ENCODE results near the gene CREB5. TPM values are rescaled to one million over a fixed set of nuclear protein-coding genes. Genes with fewer than 3 reads are reported as not detected.

CREB5 gene
- polyA plus RNA-seq, 1 donor from 2014 or later: 3.7 TPM

DNA sequence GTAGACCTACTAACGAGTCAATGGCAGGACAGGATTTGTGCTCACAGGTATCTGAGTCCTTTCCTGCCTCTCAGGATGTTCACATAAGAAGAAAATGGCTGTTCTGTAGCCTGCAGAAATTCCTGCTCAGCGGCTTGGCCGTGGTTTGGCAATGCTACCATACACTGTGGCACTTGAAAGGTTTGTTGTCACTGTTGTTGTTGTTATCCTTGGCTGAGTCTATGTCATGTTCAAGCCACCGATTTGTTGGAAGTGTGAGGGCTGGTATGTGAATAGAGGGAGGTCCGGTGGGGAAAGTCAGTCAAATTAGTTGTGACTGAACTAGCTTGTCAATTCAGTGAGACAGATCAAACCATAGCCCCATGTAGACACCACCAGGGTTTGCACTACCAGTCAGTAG is 345.9 kb downstream of the CREB5 start:
- no peak overlapping the region for H2AFZ ChIP-seq (ENCODE audit: low read depth, low read length)
- H3K27ac ChIP-seq (ENCODE audit: low read length): no peak overlapping the region
- no peak overlapping the region for H3K4me2 ChIP-seq (ENCODE audit: low read length)
- TF ChIP-seq SMC3 (conservative IDR thresholded peaks at IDR 0.05; ENCODE audit: poor library complexity): no peak
- no peak for TF ChIP-seq MXI1 (conservative IDR thresholded peaks at IDR 0.05; ENCODE audit: poor library complexity, severe bottlenecking)
- TF ChIP-seq RAD21 (conservative IDR thresholded peaks at IDR 0.05): no peak
- H3K36me3 ChIP-seq (ENCODE audit: insufficient read depth, low read length): no peaks in the 10 kb centered on the region
- H3K4me3 ChIP-seq (ENCODE audit: low read length): no peak overlapping the region
- H3K79me2 ChIP-seq (replicated peaks; ENCODE audit: insufficient read depth, low read length): no peaks in the 10 kb centered on the region
- no peaks in the 10 kb centered on the region for H3F3A ChIP-seq (ENCODE audit: insufficient read depth, low read length, poor library complexity, severe bottlenecking)
- H3K9me2 ChIP-seq (ENCODE audit: insufficient read depth, low read length): no peaks in the 10 kb centered on the region
- H3K9ac ChIP-seq (ENCODE audit: low read length): no peak overlapping the region
- no peaks in the 10 kb centered on the region for H3K27me3 ChIP-seq (ENCODE audit: insufficient read depth, low read depth, low read length)
- H3K9me3 ChIP-seq (ENCODE audit: low read length): no peaks in the 10 kb centered on the region
- no peaks in the 10 kb centered on the region for H4K20me1 ChIP-seq (ENCODE audit: insufficient read depth)

DNA sequence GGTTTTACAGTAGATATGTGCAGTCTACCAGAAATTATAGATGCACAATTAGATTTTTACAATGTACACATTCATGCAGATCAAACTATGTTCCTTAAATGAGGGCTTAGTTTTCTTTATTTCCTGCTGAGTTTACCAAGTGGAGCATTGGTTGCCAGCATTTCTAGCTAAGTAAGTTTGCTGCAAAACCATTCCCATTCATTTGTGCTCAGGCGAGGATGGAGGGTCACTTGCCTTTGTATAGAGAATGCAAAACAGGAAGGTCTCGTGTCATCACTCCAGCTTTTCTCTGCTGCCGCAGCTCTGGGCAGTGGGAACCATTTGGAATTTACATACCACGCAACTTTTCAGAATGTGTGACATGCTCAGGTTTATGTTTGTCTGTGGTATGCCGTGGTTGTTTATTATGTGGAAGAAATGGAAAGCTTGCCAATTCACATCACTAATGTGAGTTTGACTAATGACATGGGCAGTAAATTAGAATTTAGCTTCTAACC is 347.2 kb downstream of the CREB5 start:
- Histone ChIP-seq H3K9me3 (ENCODE audit: low read length) (no peaks in the 10 kb centered on the region), H3K79me2 (replicated peaks; ENCODE audit: insufficient read depth, low read length) (no peaks in the 10 kb centered on the region), H3K4me2 (ENCODE audit: low read length) (no peak overlapping the region), H2AFZ (ENCODE audit: low read depth, low read length) (no peak overlapping the region), H3K9me2 (ENCODE audit: insufficient read depth, low read length) (no peaks in the 10 kb centered on the region), H4K20me1 (ENCODE audit: insufficient read depth) (no peaks in the 10 kb centered on the region), H3K36me3 (ENCODE audit: insufficient read depth, low read length) (no peaks in the 10 kb centered on the region), H3F3A (ENCODE audit: insufficient read depth, low read length, poor library complexity, severe bottlenecking) (no peaks in the 10 kb centered on the region), H3K27ac (ENCODE audit: low read length) (no peak overlapping the region), H3K27me3 (ENCODE audit: insufficient read depth, low read depth, low read length) (no peaks in the 10 kb centered on the region), H3K9ac (ENCODE audit: low read length) (no peak overlapping the region), H3K4me3 (ENCODE audit: low read length) (no peak overlapping the region)
- no peak for TF ChIP-seq EP300 (conservative IDR thresholded peaks at IDR 0.05; ENCODE audit: poor library complexity, severe bottlenecking)
- TF ChIP-seq RAD21 (conservative IDR thresholded peaks at IDR 0.05): no peak
- TF ChIP-seq MXI1 (conservative IDR thresholded peaks at IDR 0.05; ENCODE audit: poor library complexity, severe bottlenecking): no peak
- TF ChIP-seq TAF1 (IDR thresholded peaks at IDR 0.05; ENCODE audit: low read depth): no peak
- TF ChIP-seq POLR2AphosphoS5 (IDR thresholded peaks at IDR 0.05): no peak
- TF ChIP-seq, protein P1, sequence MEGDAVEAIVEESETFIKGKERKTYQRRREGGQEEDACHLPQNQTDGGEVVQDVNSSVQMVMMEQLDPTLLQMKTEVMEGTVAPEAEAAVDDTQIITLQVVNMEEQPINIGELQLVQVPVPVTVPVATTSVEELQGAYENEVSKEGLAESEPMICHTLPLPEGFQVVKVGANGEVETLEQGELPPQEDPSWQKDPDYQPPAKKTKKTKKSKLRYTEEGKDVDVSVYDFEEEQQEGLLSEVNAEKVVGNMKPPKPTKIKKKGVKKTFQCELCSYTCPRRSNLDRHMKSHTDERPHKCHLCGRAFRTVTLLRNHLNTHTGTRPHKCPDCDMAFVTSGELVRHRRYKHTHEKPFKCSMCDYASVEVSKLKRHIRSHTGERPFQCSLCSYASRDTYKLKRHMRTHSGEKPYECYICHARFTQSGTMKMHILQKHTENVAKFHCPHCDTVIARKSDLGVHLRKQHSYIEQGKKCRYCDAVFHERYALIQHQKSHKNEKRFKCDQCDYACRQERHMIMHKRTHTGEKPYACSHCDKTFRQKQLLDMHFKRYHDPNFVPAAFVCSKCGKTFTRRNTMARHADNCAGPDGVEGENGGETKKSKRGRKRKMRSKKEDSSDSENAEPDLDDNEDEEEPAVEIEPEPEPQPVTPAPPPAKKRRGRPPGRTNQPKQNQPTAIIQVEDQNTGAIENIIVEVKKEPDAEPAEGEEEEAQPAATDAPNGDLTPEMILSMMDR (IDR thresholded peaks at IDR 0.05; ENCODE audit: poor library complexity, severe bottlenecking): no peak
- TF ChIP-seq EZH2 (IDR thresholded peaks at IDR 0.05; ENCODE audit: borderline replicate concordance, insufficient read depth, low read length, poor library complexity, severe bottlenecking): no peak
- no peak for TF ChIP-seq SMC3 (conservative IDR thresholded peaks at IDR 0.05; ENCODE audit: poor library complexity)
- TF ChIP-seq, protein P2, sequence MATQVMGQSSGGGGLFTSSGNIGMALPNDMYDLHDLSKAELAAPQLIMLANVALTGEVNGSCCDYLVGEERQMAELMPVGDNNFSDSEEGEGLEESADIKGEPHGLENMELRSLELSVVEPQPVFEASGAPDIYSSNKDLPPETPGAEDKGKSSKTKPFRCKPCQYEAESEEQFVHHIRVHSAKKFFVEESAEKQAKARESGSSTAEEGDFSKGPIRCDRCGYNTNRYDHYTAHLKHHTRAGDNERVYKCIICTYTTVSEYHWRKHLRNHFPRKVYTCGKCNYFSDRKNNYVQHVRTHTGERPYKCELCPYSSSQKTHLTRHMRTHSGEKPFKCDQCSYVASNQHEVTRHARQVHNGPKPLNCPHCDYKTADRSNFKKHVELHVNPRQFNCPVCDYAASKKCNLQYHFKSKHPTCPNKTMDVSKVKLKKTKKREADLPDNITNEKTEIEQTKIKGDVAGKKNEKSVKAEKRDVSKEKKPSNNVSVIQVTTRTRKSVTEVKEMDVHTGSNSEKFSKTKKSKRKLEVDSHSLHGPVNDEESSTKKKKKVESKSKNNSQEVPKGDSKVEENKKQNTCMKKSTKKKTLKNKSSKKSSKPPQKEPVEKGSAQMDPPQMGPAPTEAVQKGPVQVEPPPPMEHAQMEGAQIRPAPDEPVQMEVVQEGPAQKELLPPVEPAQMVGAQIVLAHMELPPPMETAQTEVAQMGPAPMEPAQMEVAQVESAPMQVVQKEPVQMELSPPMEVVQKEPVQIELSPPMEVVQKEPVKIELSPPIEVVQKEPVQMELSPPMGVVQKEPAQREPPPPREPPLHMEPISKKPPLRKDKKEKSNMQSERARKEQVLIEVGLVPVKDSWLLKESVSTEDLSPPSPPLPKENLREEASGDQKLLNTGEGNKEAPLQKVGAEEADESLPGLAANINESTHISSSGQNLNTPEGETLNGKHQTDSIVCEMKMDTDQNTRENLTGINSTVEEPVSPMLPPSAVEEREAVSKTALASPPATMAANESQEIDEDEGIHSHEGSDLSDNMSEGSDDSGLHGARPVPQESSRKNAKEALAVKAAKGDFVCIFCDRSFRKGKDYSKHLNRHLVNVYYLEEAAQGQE (IDR thresholded peaks at IDR 0.05; ENCODE audit: borderline replicate concordance): no peak
